OCI-LY3 (cell line): ENCODE measurements around the gene DYRK1A.

Experiments used
- CTCF ChIP-seq: fragments of 200-600, 300-600 bp; sonication (generic); IDR thresholded peaks from 2 replicates; pipeline ENCODE4 v1.5.1; 2014; ENCODE audit warnings: antibody characterized with exemption, low read length, low read depth
- EZH2phosphoT487 ChIP-seq: fragments of 200-600 bp; shearing (Covaris generic); IDR thresholded peaks from 2 replicates; pipeline ENCODE4 v1.6.1; 2018; ENCODE audit warnings: antibody characterized with exemption, mixed run types, low read depth

- TF ChIP-seq EZH2phosphoT487 (no peak), CTCF (no peak)
Measured at GRCh38 chr21:37498664-37499063, 132.1 kb downstream of the DYRK1A start.
